Upper lobe of left lung (tissue), 4 donors: Measurements from ENCODE around the gene TDRD7.

Experiments used
- POLR2A ChIP-seq, 4 donors: fragments of 450-650 bp; IDR thresholded peaks; one replicate each; pipeline ENCODE4 v1.5.1; 2016 to 2017; ENCODE audit warnings: antibody characterized with exemption in 4 of 4, mild to moderate bottlenecking in 2 of 4
- POLR2AphosphoS5 ChIP-seq, 2 donors: sonication (generic); formaldehyde crosslinking; IDR thresholded peaks; one replicate each; pipeline ENCODE4 v1.5.1; 2017; ENCODE audit warnings: antibody characterized with exemption in 2 of 2
- TF ChIP-seq, protein P1 (sequence below), 6 experiments: fragments of 450-650 bp in 4 of 6; fragments of 200-600 bp in 2 of 6; sonication (generic) in 2 of 6; IDR thresholded peaks; one replicate each; pipeline ENCODE4 v1.5.1; 2016 to 2019; ENCODE audit warnings: antibody characterized with exemption in 6 of 6

GRCh38 chr9:97502984-97503861 is 91.3 kb downstream of the TDRD7 start:
- TF ChIP-seq, protein P1, sequence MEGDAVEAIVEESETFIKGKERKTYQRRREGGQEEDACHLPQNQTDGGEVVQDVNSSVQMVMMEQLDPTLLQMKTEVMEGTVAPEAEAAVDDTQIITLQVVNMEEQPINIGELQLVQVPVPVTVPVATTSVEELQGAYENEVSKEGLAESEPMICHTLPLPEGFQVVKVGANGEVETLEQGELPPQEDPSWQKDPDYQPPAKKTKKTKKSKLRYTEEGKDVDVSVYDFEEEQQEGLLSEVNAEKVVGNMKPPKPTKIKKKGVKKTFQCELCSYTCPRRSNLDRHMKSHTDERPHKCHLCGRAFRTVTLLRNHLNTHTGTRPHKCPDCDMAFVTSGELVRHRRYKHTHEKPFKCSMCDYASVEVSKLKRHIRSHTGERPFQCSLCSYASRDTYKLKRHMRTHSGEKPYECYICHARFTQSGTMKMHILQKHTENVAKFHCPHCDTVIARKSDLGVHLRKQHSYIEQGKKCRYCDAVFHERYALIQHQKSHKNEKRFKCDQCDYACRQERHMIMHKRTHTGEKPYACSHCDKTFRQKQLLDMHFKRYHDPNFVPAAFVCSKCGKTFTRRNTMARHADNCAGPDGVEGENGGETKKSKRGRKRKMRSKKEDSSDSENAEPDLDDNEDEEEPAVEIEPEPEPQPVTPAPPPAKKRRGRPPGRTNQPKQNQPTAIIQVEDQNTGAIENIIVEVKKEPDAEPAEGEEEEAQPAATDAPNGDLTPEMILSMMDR (IDR thresholded peaks at IDR 0.05) = no peak
- no peak for TF ChIP-seq POLR2AphosphoS5 (IDR thresholded peaks at IDR 0.05)
- no peak for TF ChIP-seq POLR2A (IDR thresholded peaks at IDR 0.05)
